ENCODE measurements around the gene EVI5L. TPM values are rescaled to one million over a fixed set of nuclear protein-coding genes. Genes with fewer than 3 reads are reported as not detected.

EVI5L gene
- total RNA-seq, 1 experiment from 2014 or later: 5.0 TPM

GRCh38 chr19:7830272-7830771 lies 304 bp downstream of the EVI5L start:
- no peak for DNase-seq
- no peaks in the 10 kb centered on the region for H3K36me3 ChIP-seq (replicated peaks; ENCODE audit: control insufficient read depth, insufficient read depth, low read length)
- H3K4me3 ChIP-seq (ENCODE audit: insufficient read depth, low read depth, low read length): peak overlapping the region; percentile 46
- H3K27me3 ChIP-seq (ENCODE audit: control insufficient read depth, insufficient read depth, low read length): peaks cover 21% of the 10 kb centered on the region

- Histone ChIP-seq H3K36me3 (replicated peaks; ENCODE audit: control insufficient read depth, insufficient read depth, low read length) (no peaks in the 10 kb centered on the region), H3K4me3 (ENCODE audit: insufficient read depth, low read depth, low read length) (no peak overlapping the region), H3K27me3 (ENCODE audit: control insufficient read depth, insufficient read depth, low read length) (peaks cover 21% of the 10 kb centered on the region)
- no peak for DNase-seq
These were observed 805 bp downstream of the EVI5L start for GRCh38 chr19:7830823-7831222.

- DNase-seq: peak; percentile 93
- Histone ChIP-seq H3K4me3 (ENCODE audit: insufficient read depth, low read depth, low read length) (no peak overlapping the region), H3K36me3 (replicated peaks; ENCODE audit: control insufficient read depth, insufficient read depth, low read length) (no peaks in the 10 kb centered on the region), H3K27me3 (ENCODE audit: control insufficient read depth, insufficient read depth, low read length) (peaks cover 21% of the 10 kb centered on the region)
These were observed 1.4 kb downstream of the EVI5L start for GRCh38 chr19:7831452-7831851.

- Histone ChIP-seq H3K4me3 (ENCODE audit: insufficient read depth, low read depth, low read length) (no peak overlapping the region), H3K36me3 (replicated peaks; ENCODE audit: control insufficient read depth, insufficient read depth, low read length) (no peaks in the 10 kb centered on the region), H3K27me3 (ENCODE audit: control insufficient read depth, insufficient read depth, low read length) (peaks cover 21% of the 10 kb centered on the region)
- DNase-seq: peak; percentile 37
These were observed 2.0 kb downstream of the EVI5L start for GRCh38 chr19:7832009-7832408.

- Histone ChIP-seq H3K4me3 (ENCODE audit: insufficient read depth, low read depth, low read length) (no peak overlapping the region), H3K27me3 (ENCODE audit: control insufficient read depth, insufficient read depth, low read length) (peaks cover 18% of the 10 kb centered on the region), H3K36me3 (replicated peaks; ENCODE audit: control insufficient read depth, insufficient read depth, low read length) (no peaks in the 10 kb centered on the region)
- peak; percentile 19 for DNase-seq
These were observed 2.8 kb downstream of the EVI5L start for GRCh38 chr19:7832781-7833180.

GRCh38 chr19:7833225-7834099 lies 3.4 kb downstream of the EVI5L start:
- H3K36me3 ChIP-seq (replicated peaks; ENCODE audit: control insufficient read depth, insufficient read depth, low read length): no peaks in the 10 kb centered on the region
- peaks cover 14% of the 10 kb centered on the region for H3K27me3 ChIP-seq (ENCODE audit: control insufficient read depth, insufficient read depth, low read length)
- no peak overlapping the region for H3K4me3 ChIP-seq (ENCODE audit: insufficient read depth, low read depth, low read length)
- DNase-seq: peak; percentile 22

GRCh38 chr19:7839476-7839875 lies 9.5 kb downstream of the EVI5L start:
- Histone ChIP-seq H3K27me3 (ENCODE audit: control insufficient read depth, insufficient read depth, low read length) (no peaks in the 10 kb centered on the region; the same call in 1 of the 2 replicates), H3K4me3 (ENCODE audit: insufficient read depth, low read depth, low read length) (no peak overlapping the region), H3K36me3 (replicated peaks; ENCODE audit: control insufficient read depth, insufficient read depth, low read length) (no peaks in the 10 kb centered on the region)
- no peak for DNase-seq

- Histone ChIP-seq H3K4me3 (ENCODE audit: insufficient read depth, low read depth, low read length) (no peak overlapping the region), H3K27me3 (ENCODE audit: control insufficient read depth, insufficient read depth, low read length) (no peaks in the 10 kb centered on the region; the same call in 1 of the 2 replicates), H3K36me3 (replicated peaks; ENCODE audit: control insufficient read depth, insufficient read depth, low read length) (no peaks in the 10 kb centered on the region)
- DNase-seq: no peak
These were observed 10.6 kb downstream of the EVI5L start for GRCh38 chr19:7840629-7841028.

- H3K4me3 ChIP-seq (ENCODE audit: insufficient read depth, low read depth, low read length): no peak overlapping the region
- peak; percentile 33 for DNase-seq
- H3K27me3 ChIP-seq (ENCODE audit: control insufficient read depth, insufficient read depth, low read length): no peaks in the 10 kb centered on the region; the same call in 1 of the 2 replicates
- no peaks in the 10 kb centered on the region for H3K36me3 ChIP-seq (replicated peaks; ENCODE audit: control insufficient read depth, insufficient read depth, low read length)
These were observed 12.0 kb downstream of the EVI5L start for GRCh38 chr19:7841751-7842660.

- Histone ChIP-seq H3K27me3 (ENCODE audit: control insufficient read depth, insufficient read depth, low read length) (no peaks in the 10 kb centered on the region; the same call in 1 of the 2 replicates), H3K4me3 (ENCODE audit: insufficient read depth, low read depth, low read length) (no peak overlapping the region), H3K36me3 (replicated peaks; ENCODE audit: control insufficient read depth, insufficient read depth, low read length) (no peaks in the 10 kb centered on the region)
- no peak for DNase-seq
These were observed 12.8 kb downstream of the EVI5L start for GRCh38 chr19:7842661-7843294.

- Histone ChIP-seq H3K27me3 (ENCODE audit: control insufficient read depth, insufficient read depth, low read length) (no peaks in the 10 kb centered on the region; the same call in 1 of the 2 replicates), H3K36me3 (replicated peaks; ENCODE audit: control insufficient read depth, insufficient read depth, low read length) (no peaks in the 10 kb centered on the region), H3K4me3 (ENCODE audit: insufficient read depth, low read depth, low read length) (no peak overlapping the region)
- DNase-seq: peak; percentile 22
These were observed 13.5 kb downstream of the EVI5L start for GRCh38 chr19:7843521-7843920.

GRCh38 chr19:7844405-7844804 lies 14.4 kb downstream of the EVI5L start:
- H3K4me3 ChIP-seq (ENCODE audit: insufficient read depth, low read depth, low read length): no peak overlapping the region
- DNase-seq: peak; percentile 26
- H3K36me3 ChIP-seq (replicated peaks; ENCODE audit: control insufficient read depth, insufficient read depth, low read length): no peaks in the 10 kb centered on the region
- no peaks in the 10 kb centered on the region; the same call in 1 of the 2 replicates for H3K27me3 ChIP-seq (ENCODE audit: control insufficient read depth, insufficient read depth, low read length)

GRCh38 chr19:7844951-7845350 lies 14.9 kb downstream of the EVI5L start:
- Histone ChIP-seq H3K36me3 (replicated peaks; ENCODE audit: control insufficient read depth, insufficient read depth, low read length) (no peaks in the 10 kb centered on the region), H3K27me3 (ENCODE audit: control insufficient read depth, insufficient read depth, low read length) (no peaks in the 10 kb centered on the region), H3K4me3 (ENCODE audit: insufficient read depth, low read depth, low read length) (no peak overlapping the region)
- peak; percentile 41 for DNase-seq
